Neuronal stem cell (in vitro differentiated cells): ENCODE measurements around the gene INSC.
A peak's percentile ranks its signal among the peaks of the same experiment; 100 is the strongest.

Experiments
- DNase-seq: peaks from one replicate; pipeline ENCODE4 v3.0.0-alpha.2; 2013; ENCODE audit warnings: low spot score
- H2AFZ ChIP-seq: one replicate; pipeline ENCODE4 v1.6.1; 2013; ENCODE audit warnings: mild to moderate bottlenecking, low read length, inconsistent platforms
- H2AK5ac ChIP-seq: 2 replicates; pipeline ENCODE4 v1.6.1; 2013; ENCODE audit warnings: low read depth, mild to moderate bottlenecking, inconsistent platforms, low read length, moderate library complexity, mixed read lengths
- H2BK120ac ChIP-seq: 2 replicates; pipeline ENCODE4 v1.6.1; 2013; ENCODE audit warnings: low read depth, mild to moderate bottlenecking, inconsistent platforms, low read length, moderate library complexity, mixed read lengths
- H2BK12ac ChIP-seq: one replicate; pipeline ENCODE4 v1.6.1; 2013; ENCODE audit warnings: low read length, inconsistent platforms
- H2BK15ac ChIP-seq: 2 replicates; pipeline ENCODE4 v1.6.1; 2013; ENCODE audit warnings: mild to moderate bottlenecking, low read length, inconsistent platforms, mixed read lengths
- H2BK5ac ChIP-seq: one replicate; pipeline ENCODE4 v1.6.1; 2013; ENCODE audit warnings: inconsistent platforms, mild to moderate bottlenecking, low read length, moderate library complexity
- H3K14ac ChIP-seq: one replicate; pipeline ENCODE4 v1.6.1; 2013; ENCODE audit warnings: low read length, inconsistent platforms
- H3K18ac ChIP-seq: 2 replicates; pipeline ENCODE4 v1.6.1; 2013; ENCODE audit warnings: low read length, inconsistent platforms
- H3K23ac ChIP-seq: 2 replicates; pipeline ENCODE4 v1.6.1; 2013; ENCODE audit warnings: low read depth, mild to moderate bottlenecking, mixed read lengths, low read length, inconsistent platforms; ENCODE audit not compliant: poor library complexity
- H3K27ac ChIP-seq: replicated peaks from 3 replicates; pipeline ENCODE4 v1.5.1; 2013; ENCODE audit warnings: low read length, inconsistent platforms
- H3K27me3 ChIP-seq, 3 experiments: 2 replicates each; pipeline ENCODE4 v1.6.1; 2013; ENCODE audit warnings: low read length in 3 of 3, mild to moderate bottlenecking in 2 of 3, inconsistent platforms in 1 of 3, low read depth in 1 of 3, mixed read lengths in 1 of 3, moderate library complexity in 1 of 3; ENCODE audit not compliant: control insufficient read depth in 3 of 3, insufficient read depth in 3 of 3
- H3K36me3 ChIP-seq, 2 donors: replicated peaks in 1 of 2; 2 replicates each; pipeline ENCODE4 v1.6.1; 2013; ENCODE audit warnings: low read length in 2 of 2; ENCODE audit not compliant: control insufficient read depth in 2 of 2, insufficient read depth in 2 of 2
- H3K4ac ChIP-seq: 2 replicates; pipeline ENCODE4 v1.6.1; 2013; ENCODE audit warnings: inconsistent platforms, mild to moderate bottlenecking, low read length, moderate library complexity
- H3K4me1 ChIP-seq, 2 donors: 1 replicate in 1 of 2; 2 replicates in 1 of 2; pipeline ENCODE4 v1.6.1; 2013; ENCODE audit warnings: low read length in 2 of 2, low read depth in 1 of 2; ENCODE audit not compliant: control insufficient read depth in 2 of 2, insufficient read depth in 1 of 2
- H3K4me2 ChIP-seq: one replicate; pipeline ENCODE4 v1.6.1; 2013; ENCODE audit warnings: mild to moderate bottlenecking, low read length, inconsistent platforms; ENCODE audit not compliant: insufficient read depth, poor library complexity, severe bottlenecking
- H3K4me3 ChIP-seq, 2 donors: 2 replicates each; pipeline ENCODE4 v1.5.1; 2013; ENCODE audit warnings: low read length in 2 of 2, mild to moderate bottlenecking in 2 of 2, inconsistent platforms in 1 of 2, moderate library complexity in 1 of 2
- H3K79me1 ChIP-seq: one replicate; pipeline ENCODE4 v1.6.1; 2013; ENCODE audit warnings: low read depth, mild to moderate bottlenecking, inconsistent platforms, low read length, moderate library complexity
- H3K9ac ChIP-seq: one replicate; pipeline ENCODE4 v1.6.1; 2013; ENCODE audit warnings: mild to moderate bottlenecking, low read depth, low read length, inconsistent platforms; ENCODE audit not compliant: poor library complexity
- H3K9me3 ChIP-seq, 2 donors: replicated peaks in 1 of 2; 2 replicates each; pipeline versions ENCODE3 to v1.6.1; 2013; ENCODE audit warnings: low read length in 2 of 2, mild to moderate bottlenecking in 2 of 2, inconsistent platforms in 1 of 2, low read depth in 1 of 2, mixed read lengths in 1 of 2, moderate library complexity in 1 of 2; ENCODE audit not compliant: control insufficient read depth in 2 of 2, insufficient read depth in 1 of 2
- H4K8ac ChIP-seq: one replicate; pipeline ENCODE4 v1.6.1; 2013; ENCODE audit warnings: low read depth, mild to moderate bottlenecking, inconsistent platforms, low read length, moderate library complexity
- H4K91ac ChIP-seq: one replicate; pipeline ENCODE4 v1.6.1; 2013; ENCODE audit warnings: low read length, low read depth, mild to moderate bottlenecking, inconsistent platforms; ENCODE audit not compliant: poor library complexity
- WGBS, 2 donors: extraction: QIAGEN DNeasy Blood & Tissue Kit; methylation state at CpG; one replicate each; pipeline ENCODE4 v1.1.7; 2013; ENCODE audit warnings: missing lambda C conversion rate in 2 of 2, mixed read lengths in 1 of 2; ENCODE audit not compliant: insufficient read length in 2 of 2, insufficient replicate concordance in 1 of 2; ENCODE audit errors: extremely low coverage in 2 of 2; 5-methylcytosine and 5-hydroxymethylcytosine counted together

Gene INSC

DNA sequence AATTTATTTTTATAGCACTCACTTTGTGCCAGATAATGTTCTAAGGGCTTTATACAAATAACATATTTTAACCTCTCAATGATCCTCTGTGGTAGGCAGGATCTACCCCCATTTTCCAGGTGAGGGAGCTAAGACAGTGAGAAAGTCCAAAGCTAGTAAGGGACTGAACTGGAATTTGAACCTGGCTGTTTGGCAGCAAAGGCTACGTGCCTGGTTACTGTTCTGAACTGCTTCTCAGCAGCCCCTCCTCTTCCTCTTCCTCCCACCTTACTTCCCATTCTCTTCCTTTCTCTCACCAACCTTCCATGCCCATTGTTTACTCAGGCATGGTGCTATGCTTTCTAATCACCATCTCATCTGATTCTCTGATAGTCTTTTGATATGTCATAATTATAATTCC, 82.0 kb downstream of the INSC start:
- Histone ChIP-seq H3K4me3 (no peak overlapping the region), H3K27me3 (no peaks in the 10 kb centered on the region), H4K91ac (no peak overlapping the region), H3K14ac (no peak overlapping the region), H3K79me1 (no peaks in the 10 kb centered on the region), H3K9ac (no peak overlapping the region), H2BK5ac (no peak overlapping the region), H3K9me3 (no peaks in the 10 kb centered on the region), H3K27ac (no peak overlapping the region), H2AK5ac (no peak overlapping the region), H3K23ac (no peak overlapping the region), H3K18ac (no peak overlapping the region), H3K4me1 (no peaks in the 10 kb centered on the region), H4K8ac (no peak overlapping the region), H2BK12ac (no peak overlapping the region), H2BK120ac (no peak overlapping the region), H2BK15ac (no peak overlapping the region), H3K36me3 (no peaks in the 10 kb centered on the region), H3K4me2 (no peak overlapping the region), H3K4ac (no peak overlapping the region), H2AFZ (no peak overlapping the region)
- DNase-seq = no peak
- no CpG with 5 or more reads among the region's 1 CpG for WGBS, 2 donors

GRCh38 chr11:15197696-15198095, 83.0 kb downstream of the INSC start:
- Histone ChIP-seq H3K18ac (no peak overlapping the region), H3K9me3 (no peaks in the 10 kb centered on the region), H2AK5ac (no peak overlapping the region), H4K8ac (no peak overlapping the region), H2BK5ac (no peak overlapping the region), H4K91ac (no peak overlapping the region), H2BK12ac (no peak overlapping the region), H3K14ac (no peak overlapping the region), H3K36me3 (no peaks in the 10 kb centered on the region), H3K4ac (no peak overlapping the region), H3K4me1 (no peaks in the 10 kb centered on the region), H3K23ac (no peak overlapping the region), H3K4me2 (no peak overlapping the region), H3K27me3 (no peaks in the 10 kb centered on the region), H3K4me3 (no peak overlapping the region), H3K9ac (no peak overlapping the region), H2BK15ac (no peak overlapping the region), H3K27ac (no peak overlapping the region), H2BK120ac (no peak overlapping the region), H3K79me1 (no peaks in the 10 kb centered on the region), H2AFZ (no peak overlapping the region)
- DNase-seq = no peak
- WGBS, 2 donors = no CpG with 5 or more reads among the region's 2 CpGs

- Histone ChIP-seq H2BK5ac (no peak overlapping the region), H2BK12ac (no peak overlapping the region), H2AK5ac (no peak overlapping the region), H3K4me1 (no peaks in the 10 kb centered on the region), H3K4me3 (no peak overlapping the region), H3K9me3 (no peaks in the 10 kb centered on the region), H3K4ac (no peak overlapping the region), H4K91ac (no peak overlapping the region), H3K36me3 (no peaks in the 10 kb centered on the region), H3K79me1 (no peaks in the 10 kb centered on the region), H3K27ac (no peak overlapping the region), H2BK120ac (no peak overlapping the region), H3K18ac (no peak overlapping the region), H3K14ac (peak overlapping the region; percentile 5), H3K23ac (no peak overlapping the region), H2BK15ac (no peak overlapping the region), H4K8ac (no peak overlapping the region), H3K27me3 (no peaks in the 10 kb centered on the region), H3K9ac (no peak overlapping the region), H3K4me2 (no peak overlapping the region), H2AFZ (no peak overlapping the region)
- WGBS, 2 donors = no CpG with 5 or more reads among the region's 2 CpGs
- no peak for DNase-seq
Measured at GRCh38 chr11:15198284-15198683, 83.6 kb downstream of the INSC start.

GRCh38 chr11:15199693-15200092, 85.0 kb downstream of the INSC start:
- H3K4me2 ChIP-seq = no peak overlapping the region
- H3K27me3 ChIP-seq = no peaks in the 10 kb centered on the region
- H3K36me3 ChIP-seq = no peaks in the 10 kb centered on the region
- no peak overlapping the region for H4K91ac ChIP-seq
- no peak overlapping the region for H3K4me3 ChIP-seq
- no peak overlapping the region for H2BK120ac ChIP-seq
- no peak overlapping the region for H4K8ac ChIP-seq
- H3K9ac ChIP-seq = no peak overlapping the region
- H2BK5ac ChIP-seq = no peak overlapping the region
- H3K14ac ChIP-seq = no peak overlapping the region
- no peak overlapping the region for H2BK12ac ChIP-seq
- no peak for DNase-seq
- H3K4me1 ChIP-seq = no peaks in the 10 kb centered on the region
- H2AK5ac ChIP-seq = no peak overlapping the region
- no peak overlapping the region for H2BK15ac ChIP-seq
- no peak overlapping the region for H2AFZ ChIP-seq
- no peaks in the 10 kb centered on the region for H3K79me1 ChIP-seq
- H3K9me3 ChIP-seq = no peaks in the 10 kb centered on the region
- no peak overlapping the region for H3K18ac ChIP-seq
- no peak overlapping the region for H3K23ac ChIP-seq
- no peak overlapping the region for H3K4ac ChIP-seq
- whole genome bisulfite sequencing, 2 donors = no CpG with 5 or more reads among the region's 3 CpGs
- H3K27ac ChIP-seq = no peak overlapping the region
